B cell (primary cell): ENCODE data around the gene PSMC6. TPM values are rescaled to one million over a fixed set of nuclear protein-coding genes. Genes with fewer than 3 reads are reported as not detected.

ENCODE experiments used
- ATAC-seq: fragments of 200-7000 bp; cut with Tn5 transposase; one replicate; pipeline ENCODE4 v1.10.0; 2021; ENCODE audit warnings: low read depth, mild to moderate bottlenecking, moderate number of reproducible peaks, moderate library complexity
- CTCF ChIA-PET: fragments of 350-600 bp; sonication (Branson Sonifier 250); formaldehyde crosslinking; loops from one replicate; lab custom pipeline; 2021; ENCODE audit warnings: antibody characterized with exemption, inconsistent platforms; lab: Charles Lee
- POLR2A ChIA-PET: fragments of 350-600 bp; sonication (Branson Sonifier 250); formaldehyde crosslinking; loops from one replicate; lab custom pipeline; 2021; ENCODE audit warnings: antibody characterized with exemption; lab: Charles Lee
- DNase-seq: peaks from one replicate; pipeline ENCODE4 v3.0.0; 2013
- H2AFZ ChIP-seq: 2 replicates; pipeline ENCODE4 v1.6.1; 2012; ENCODE audit warnings: mild to moderate bottlenecking, low read depth, low read length; ENCODE audit not compliant: insufficient read depth, poor library complexity, severe bottlenecking
- H3K27ac ChIP-seq, 2 donors: 1 replicate in 1 of 2; 2 replicates in 1 of 2; pipeline ENCODE4 v1.5.1; 2012 to 2013; ENCODE audit warnings: low read length in 2 of 2, mild to moderate bottlenecking in 2 of 2, moderate library complexity in 1 of 2
- H3K27me3 ChIP-seq, 4 experiments: fragments of 200-600 bp in 1 of 4; sonication (generic) in 1 of 4; replicated peaks in 1 of 4; 1 replicate in 2 of 4; 2 replicates in 2 of 4; pipeline versions ENCODE4 v1.6.1 to v1.7.0; 2013 to 2016; ENCODE audit warnings: low read length in 3 of 4, mild to moderate bottlenecking in 2 of 4, mixed read lengths in 1 of 4, moderate library complexity in 1 of 4; ENCODE audit not compliant: insufficient read depth in 4 of 4, control insufficient read depth in 3 of 4; ENCODE audit errors: control extremely low read depth in 1 of 4
- H3K36me3 ChIP-seq, 2 experiments: replicated peaks in 1 of 2; 1 replicate in 1 of 2; 2 replicates in 1 of 2; pipeline versions ENCODE4 v1.6.1 to v1.7.1; 2013; ENCODE audit warnings: low read length in 1 of 2; ENCODE audit not compliant: insufficient read depth in 2 of 2, control insufficient read depth in 1 of 2; ENCODE audit errors: control extremely low read depth in 1 of 2, extremely low read depth in 1 of 2
- H3K4me1 ChIP-seq, 2 donors: fragments of 200-600 bp in 1 of 2; sonication (generic) in 1 of 2; 1 replicate in 1 of 2; 2 replicates in 1 of 2; pipeline versions ENCODE4 v1.5.1 to v1.6.1; 2013 to 2017; ENCODE audit warnings: low read length in 2 of 2; ENCODE audit not compliant: control insufficient read depth in 2 of 2, insufficient read depth in 2 of 2
- H3K4me2 ChIP-seq: replicated peaks from 2 replicates; pipeline ENCODE3; 2012; ENCODE audit warnings: mild to moderate bottlenecking, low read depth, low read length; ENCODE audit not compliant: poor library complexity, severe bottlenecking
- H3K4me3 ChIP-seq, 5 experiments: fragments of 200-600 bp in 1 of 5; sonication (generic) in 1 of 5; 1 replicate in 3 of 5; 2 replicates in 2 of 5; pipeline versions ENCODE4 v1.5.1 to v1.7.0; 2011 to 2016; ENCODE audit warnings: low read length in 4 of 5, mild to moderate bottlenecking in 4 of 5, low read depth in 2 of 5, control low read depth in 1 of 5, moderate library complexity in 1 of 5; ENCODE audit not compliant: insufficient read depth in 1 of 5; ENCODE audit errors: control extremely low read depth in 1 of 5, extremely low read depth in 1 of 5
- H3K79me2 ChIP-seq: fragments of 200-600 bp; sonication (generic); one replicate; pipeline ENCODE4 v1.6.0; 2016; ENCODE audit warnings: low read length; ENCODE audit not compliant: control insufficient read depth, insufficient read depth
- H3K9ac ChIP-seq: fragments of 200-600 bp; sonication (generic); 2 replicates; pipeline ENCODE4 v1.6.1; 2017; ENCODE audit warnings: mild to moderate bottlenecking, low read length, moderate library complexity
- H3K9me3 ChIP-seq, 3 donors: one replicate each; pipeline versions ENCODE4 v1.6.1 to v1.7.1; 2013; ENCODE audit warnings: low read length in 2 of 3; ENCODE audit not compliant: control insufficient read depth in 2 of 3, insufficient read depth in 1 of 3; ENCODE audit errors: control extremely low read depth in 1 of 3
- H4K20me1 ChIP-seq: 2 replicates; pipeline ENCODE4 v1.6.0; 2012; ENCODE audit warnings: mild to moderate bottlenecking, low read length; ENCODE audit not compliant: insufficient read depth, control insufficient read depth, poor library complexity, severe bottlenecking
- H3K27ac Mint-ChIP-seq: one replicate; pipeline ENCODE4 v1.8.0; 2021; ENCODE audit warnings: mixed read lengths
- H3K27me3 Mint-ChIP-seq: one replicate; pipeline ENCODE4 v1.8.0; 2021; ENCODE audit warnings: mixed read lengths
- H3K4me1 Mint-ChIP-seq: one replicate; pipeline ENCODE4 v1.8.0; 2021; ENCODE audit warnings: mixed read lengths
- H3K4me3 Mint-ChIP-seq: one replicate; pipeline ENCODE4 v1.8.0; 2021; ENCODE audit warnings: mixed read lengths
- H3K9me3 Mint-ChIP-seq: one replicate; pipeline ENCODE4 v1.8.0; 2022; ENCODE audit warnings: mixed read lengths; ENCODE audit not compliant: insufficient read depth
- CTCF ChIP-seq: fragments of 200-600 bp; IDR thresholded peaks from one replicate; pipeline ENCODE4 v1.8.0; 2022; ENCODE audit warnings: antibody characterized with exemption, mild to moderate bottlenecking
- EZH2 ChIP-seq: IDR thresholded peaks from 2 replicates; pipeline ENCODE4 v1.6.1; 2012; ENCODE audit warnings: borderline replicate concordance, low read depth, mild to moderate bottlenecking, moderate library complexity, low read length; ENCODE audit not compliant: insufficient read depth, poor library complexity, severe bottlenecking
- WGBS: methylation state at CpG from one replicate; pipeline ENCODE4 v1.1.5; 2013; ENCODE audit warnings: missing lambda C conversion rate; ENCODE audit not compliant: insufficient coverage; 5-methylcytosine and 5-hydroxymethylcytosine counted together
- intact Hi-C: fragments of 100-400 bp; cut with micrococcal nuclease; formaldehyde crosslinking; loops from one replicate; pipeline ENCODE4 v1.10.0; 2022
- polyA plus RNA-seq: library from polyadenylated mRNA; depleted of rRNA; stranded (reverse); fragments of >200 nt; gene quantifications from 2 replicates; pipeline ENCODE4 v1.2.3, GENCODE V29; 2012
- total RNA-seq, 2 donors: library from RNA; stranded (reverse); fragments of 120-200 nt in 1 of 2; gene quantifications; 1 replicate in 1 of 2; 2 replicates in 1 of 2; pipeline versions ENCODE4 v1.2.3 to v1.2.4, GENCODE V29; 2013 to 2022

PSMC6 gene
- total and polyA plus RNA-seq, 2 donors (not counting 1 experiment from before 2014, with no cell fraction given), result 35.6 to 75.3 TPM

- intact Hi-C loops, result no loop called here
- TF ChIP-seq CTCF (no peak), EZH2 (no peak)
- peaks cover 65% of the 10 kb centered on the region for H3K79me2 ChIP-seq
- no peak overlapping the region for H3K27ac ChIP-seq
- no peak overlapping the region for H3K4me3 Mint-ChIP-seq
- H3K9me3 Mint-ChIP-seq, result no peaks in the 10 kb centered on the region
- no peak overlapping the region for H3K27ac Mint-ChIP-seq
- no peak overlapping the region for H3K4me2 ChIP-seq
- H2AFZ ChIP-seq, result no peak overlapping the region
- no peak for ATAC-seq
- H3K9me3 ChIP-seq, result peaks cover 0 to 4% (median 0%) of the 10 kb centered on the region in 3 donors
- no CpG with 5 or more reads among the region's 1 CpG for WGBS
- H3K4me1 ChIP-seq, result peaks cover 10 to 11% of the 10 kb centered on the region in 2 donors
- no peaks in the 10 kb centered on the region for H3K27me3 ChIP-seq
- H4K20me1 ChIP-seq, result peaks cover 12% of the 10 kb centered on the region
- no peak overlapping the region for H3K9ac ChIP-seq
- ChIA-PET CTCF (interaction anchor here (1.2 to 1.7 kb wide), 2 partner anchors 8 to 15 kb away, joined by 5 to 7 read pairs; no protein-coding TSS in a partner anchor), POLR2A (no interaction called here)
- no peak overlapping the region for H3K4me3 ChIP-seq
- no peaks in the 10 kb centered on the region for H3K27me3 Mint-ChIP-seq
- peaks cover 19% of the 10 kb centered on the region for H3K4me1 Mint-ChIP-seq
- H3K36me3 ChIP-seq, result peaks cover 4 to 47% of the 10 kb centered on the region in 2 experiments
- no peak for DNase-seq
Observed at GRCh38 chr14:52711666-52712065, 4.7 kb downstream of the PSMC6 start.

DNA sequence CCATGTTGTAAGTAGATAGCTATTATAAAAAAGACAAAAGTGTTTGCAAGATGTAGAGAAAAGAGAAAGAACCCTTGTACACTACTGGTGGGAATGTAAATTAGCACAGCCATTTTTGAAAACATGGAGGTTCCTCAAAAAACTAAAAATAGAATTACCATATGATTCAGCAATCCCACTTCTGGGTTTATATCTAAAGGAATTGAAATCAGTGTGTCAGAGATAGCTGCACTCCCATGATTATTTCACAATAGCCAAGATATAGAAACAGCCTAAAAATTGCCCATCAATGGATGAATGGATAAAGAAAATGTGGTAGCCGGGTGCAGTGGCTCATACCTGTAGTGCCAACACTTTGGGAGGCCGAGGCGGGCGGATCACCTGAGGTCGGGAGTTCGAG, 9.2 kb downstream of the PSMC6 start:
- WGBS, result 100% methylated on average over 3 of the region's 6 CpGs
- ChIA-PET CTCF (no interaction called here), POLR2A (no interaction called here)
- H3K27ac Mint-ChIP-seq, result no peak overlapping the region
- Histone ChIP-seq H3K4me2 (no peak overlapping the region), H3K9me3 (peaks cover 0 to 4% (median 0%) of the 10 kb centered on the region in 3 donors), H3K4me3 (no peak overlapping the region), H3K27me3 (no peaks in the 10 kb centered on the region), H3K4me1 (no peaks in the 10 kb centered on the region), H3K9ac (no peak overlapping the region), H3K36me3 (peaks cover 4 to 61% of the 10 kb centered on the region in 2 experiments), H3K27ac (no peak overlapping the region), H2AFZ (no peak overlapping the region), H4K20me1 (no peaks in the 10 kb centered on the region), H3K79me2 (peaks cover 48% of the 10 kb centered on the region)
- no peak for ATAC-seq
- H3K27me3 Mint-ChIP-seq, result no peaks in the 10 kb centered on the region
- H3K4me3 Mint-ChIP-seq, result no peak overlapping the region
- no peak for DNase-seq
- no peaks in the 10 kb centered on the region for H3K4me1 Mint-ChIP-seq
- intact Hi-C loops, result no loop called here
- no peak for TF ChIP-seq CTCF
- no peak for TF ChIP-seq EZH2
- no peaks in the 10 kb centered on the region for H3K9me3 Mint-ChIP-seq
